Caco-2 (cell line): Measurements from ENCODE around the gene FAM114A1. TPM values are rescaled to one million over a fixed set of nuclear protein-coding genes. Genes with fewer than 3 reads are reported as not detected.
A peak's percentile ranks its signal among the peaks of the same experiment; 100 is the strongest.

Experiments used
- BruUV-seq: library from RNA; stranded (reverse); fragments of 400-500 nt; replicated peaks from 2 replicates; lab custom pipeline; 2021; lab: Mats Ljungman, UMichigan
- CTCF ChIA-PET: fragments of 300-600 bp; sonication (Branson Sonifier 250); formaldehyde crosslinking; loops from one replicate; lab custom pipeline; 2022; ENCODE audit warnings: antibody characterized with exemption; lab: Charles Lee
- POLR2A ChIA-PET: fragments of 300-600 bp; sonication (Branson Sonifier 250); formaldehyde crosslinking; loops from one replicate; lab custom pipeline; 2022; ENCODE audit warnings: antibody characterized with exemption; lab: Charles Lee
- DNase-seq, 2 experiments: peaks; one replicate each; pipeline versions ENCODE4 v3.0.0 to v3.0.0-alpha.2; 2020 to 2022
- H3K27me3 ChIP-seq: replicated peaks from 2 replicates; pipeline ENCODE4 v1.6.0; 2011; ENCODE audit warnings: low read length; ENCODE audit not compliant: control insufficient read depth, insufficient read depth
- H3K36me3 ChIP-seq: 2 replicates; pipeline ENCODE4 v1.5.1; 2011; ENCODE audit warnings: low read length; ENCODE audit not compliant: control insufficient read depth, insufficient read depth
- H3K4me1 ChIP-seq: fragments of 250-450 bp; sonication (Bioruptor Pico); 2 replicates; pipeline ENCODE4 v1.5.1; 2020; ENCODE audit warnings: mild to moderate bottlenecking
- H3K4me3 ChIP-seq: 2 replicates; pipeline ENCODE4 v1.5.1; 2011; ENCODE audit warnings: low read depth, mild to moderate bottlenecking, control low read depth, low read length
- H3K9me3 ChIP-seq: fragments of 250-450 bp; sonication (Bioruptor Pico); 2 replicates; pipeline ENCODE4 v1.5.1; 2020; ENCODE audit warnings: mild to moderate bottlenecking, moderate library complexity
- H3K27ac Mint-ChIP-seq: one replicate; pipeline ENCODE4 v1.8.0; 2022; ENCODE audit warnings: mixed read lengths; ENCODE audit not compliant: unreplicated experiment
- H3K27me3 Mint-ChIP-seq: one replicate; pipeline ENCODE4 v1.8.0; 2022; ENCODE audit warnings: mixed read lengths; ENCODE audit not compliant: insufficient read depth, unreplicated experiment
- H3K36me3 Mint-ChIP-seq: one replicate; pipeline ENCODE4 v1.8.0; 2022; ENCODE audit warnings: mild to moderate bottlenecking, mixed read lengths; ENCODE audit not compliant: insufficient read depth, unreplicated experiment
- H3K4me1 Mint-ChIP-seq: one replicate; pipeline ENCODE4 v1.8.0; 2022; ENCODE audit warnings: low read depth, mixed read lengths; ENCODE audit not compliant: unreplicated experiment
- H3K4me3 Mint-ChIP-seq: one replicate; pipeline ENCODE4 v1.8.0; 2022; ENCODE audit warnings: mild to moderate bottlenecking, moderate library complexity, mixed read lengths; ENCODE audit not compliant: unreplicated experiment
- H3K9me3 Mint-ChIP-seq: one replicate; pipeline ENCODE4 v1.8.0; 2022; ENCODE audit warnings: mixed read lengths; ENCODE audit not compliant: unreplicated experiment
- intact Hi-C: fragments of 100-400 bp; cut with micrococcal nuclease; formaldehyde crosslinking; loops from one replicate; pipeline ENCODE4 v1.10.0; 2022; ENCODE audit not compliant: unreplicated experiment
- total RNA-seq: library from RNA; stranded (reverse); gene quantifications from 2 replicates; pipeline ENCODE4 v1.2.3, GENCODE V29; 2022
- TF ChIP-seq, protein P1 (sequence below), 2 experiments: fragments of 200-600 bp in 1 of 2; IDR thresholded peaks; 1 replicate in 1 of 2; 2 replicates in 1 of 2; pipeline versions ENCODE4 v1.5.1 to v1.8.0; 2011 to 2022; ENCODE audit warnings: antibody characterized with exemption in 1 of 2, control low read depth in 1 of 2, inconsistent platforms in 1 of 2, low read depth in 1 of 2, low read length in 1 of 2, mild to moderate bottlenecking in 1 of 2, moderate library complexity in 1 of 2; ENCODE audit not compliant: insufficient read depth in 1 of 2, severe bottlenecking in 1 of 2, unreplicated experiment in 1 of 2

The FAM114A1 gene
- total RNA-seq, 1 experiment from 2014 or later: 20.8 TPM

DNA sequence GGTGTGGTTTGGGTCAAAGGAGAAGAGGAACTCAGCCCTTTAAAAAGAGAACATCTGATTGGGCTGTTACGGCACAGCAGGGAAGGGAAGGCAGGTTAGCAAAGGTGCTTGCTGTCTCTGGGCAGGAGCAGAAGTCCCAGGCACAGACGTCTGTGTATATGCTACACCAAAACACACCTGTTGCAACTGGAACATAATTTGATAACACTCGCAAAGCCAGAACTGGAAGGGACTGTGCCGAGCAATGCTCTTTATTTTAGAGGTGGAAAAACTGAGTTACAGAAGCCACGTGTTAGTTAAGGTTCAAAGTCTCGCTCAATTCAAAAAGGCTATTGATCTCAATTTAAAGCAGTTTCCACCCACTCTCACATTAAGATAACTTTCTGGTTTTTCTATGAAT, 2.2 kb upstream of the FAM114A1 start:
- Mint-ChIP-seq H3K27me3 (peaks cover 6% of the 10 kb centered on the region), H3K9me3 (no peaks in the 10 kb centered on the region), H3K4me1 (peaks cover 12% of the 10 kb centered on the region), H3K4me3 (no peak overlapping the region), H3K27ac (no peak overlapping the region), H3K36me3 (peaks cover 18% of the 10 kb centered on the region)
- no peak for DNase-seq
- ChIA-PET CTCF (no interaction called here), POLR2A (no interaction called here)
- no TSS peak for BruUV-seq
- no peaks in the 10 kb centered on the region for H3K9me3 ChIP-seq
- intact Hi-C loops: no loop called here
- peaks cover 8% of the 10 kb centered on the region for H3K4me1 ChIP-seq
- H3K4me3 ChIP-seq: no peak overlapping the region
- TF ChIP-seq, protein P1, sequence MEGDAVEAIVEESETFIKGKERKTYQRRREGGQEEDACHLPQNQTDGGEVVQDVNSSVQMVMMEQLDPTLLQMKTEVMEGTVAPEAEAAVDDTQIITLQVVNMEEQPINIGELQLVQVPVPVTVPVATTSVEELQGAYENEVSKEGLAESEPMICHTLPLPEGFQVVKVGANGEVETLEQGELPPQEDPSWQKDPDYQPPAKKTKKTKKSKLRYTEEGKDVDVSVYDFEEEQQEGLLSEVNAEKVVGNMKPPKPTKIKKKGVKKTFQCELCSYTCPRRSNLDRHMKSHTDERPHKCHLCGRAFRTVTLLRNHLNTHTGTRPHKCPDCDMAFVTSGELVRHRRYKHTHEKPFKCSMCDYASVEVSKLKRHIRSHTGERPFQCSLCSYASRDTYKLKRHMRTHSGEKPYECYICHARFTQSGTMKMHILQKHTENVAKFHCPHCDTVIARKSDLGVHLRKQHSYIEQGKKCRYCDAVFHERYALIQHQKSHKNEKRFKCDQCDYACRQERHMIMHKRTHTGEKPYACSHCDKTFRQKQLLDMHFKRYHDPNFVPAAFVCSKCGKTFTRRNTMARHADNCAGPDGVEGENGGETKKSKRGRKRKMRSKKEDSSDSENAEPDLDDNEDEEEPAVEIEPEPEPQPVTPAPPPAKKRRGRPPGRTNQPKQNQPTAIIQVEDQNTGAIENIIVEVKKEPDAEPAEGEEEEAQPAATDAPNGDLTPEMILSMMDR (IDR thresholded peaks at IDR 0.05; ENCODE audit: insufficient read depth in 1 of 2, low read depth in 1 of 2, low read length in 1 of 2, severe bottlenecking in 1 of 2, unreplicated experiment in 1 of 2): no peak
- H3K27me3 ChIP-seq: no peaks in the 10 kb centered on the region; the same call in 1 of the 2 replicates
- H3K36me3 ChIP-seq: no peaks in the 10 kb centered on the region; the same call in 1 of the 2 replicates

DNA sequence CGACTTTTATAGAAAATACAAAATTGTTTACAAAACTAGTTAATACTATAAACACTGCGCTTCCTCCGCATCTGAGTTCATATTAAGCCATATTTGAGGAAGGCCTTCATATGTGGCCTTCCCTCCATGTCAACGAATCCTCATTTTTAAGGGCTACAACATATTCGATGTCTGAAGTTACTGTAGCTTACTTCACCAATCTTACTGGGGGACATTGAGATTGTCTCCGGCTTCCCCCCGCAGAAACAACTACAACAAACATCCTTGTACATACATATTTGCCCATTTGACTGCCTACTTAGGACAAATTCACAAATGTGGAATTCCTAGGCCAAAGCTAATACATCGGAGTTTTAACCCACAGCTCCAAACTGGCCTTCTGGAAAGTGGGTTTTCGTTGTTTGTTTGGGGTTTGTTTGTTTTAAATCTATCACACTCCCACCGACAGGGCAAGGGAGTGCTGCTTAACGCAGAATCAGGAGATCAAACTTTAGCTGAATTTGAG, 581 bp upstream of the FAM114A1 start:
- Histone ChIP-seq H3K4me1 (peaks cover 8% of the 10 kb centered on the region), H3K27me3 (no peaks in the 10 kb centered on the region), H3K4me3 (peak overlapping the region; percentile 48), H3K9me3 (no peaks in the 10 kb centered on the region), H3K36me3 (no peaks in the 10 kb centered on the region; the same call in 1 of the 2 replicates)
- intact Hi-C loops: no loop called here
- BruUV-seq: no TSS peak
- Mint-ChIP-seq H3K4me1 (peaks cover 12% of the 10 kb centered on the region), H3K36me3 (peaks cover 19% of the 10 kb centered on the region), H3K9me3 (no peaks in the 10 kb centered on the region), H3K4me3 (peak overlapping the region; percentile 77), H3K27ac (no peak overlapping the region), H3K27me3 (peaks cover 6% of the 10 kb centered on the region)
- no peak for DNase-seq
- CTCF ChIA-PET: no interaction called here
- TF ChIP-seq, protein P1 (IDR thresholded peaks at IDR 0.05; ENCODE audit: insufficient read depth in 1 of 2, low read depth in 1 of 2, low read length in 1 of 2, severe bottlenecking in 1 of 2, unreplicated experiment in 1 of 2): no peak
- POLR2A ChIA-PET: no interaction called here

DNA sequence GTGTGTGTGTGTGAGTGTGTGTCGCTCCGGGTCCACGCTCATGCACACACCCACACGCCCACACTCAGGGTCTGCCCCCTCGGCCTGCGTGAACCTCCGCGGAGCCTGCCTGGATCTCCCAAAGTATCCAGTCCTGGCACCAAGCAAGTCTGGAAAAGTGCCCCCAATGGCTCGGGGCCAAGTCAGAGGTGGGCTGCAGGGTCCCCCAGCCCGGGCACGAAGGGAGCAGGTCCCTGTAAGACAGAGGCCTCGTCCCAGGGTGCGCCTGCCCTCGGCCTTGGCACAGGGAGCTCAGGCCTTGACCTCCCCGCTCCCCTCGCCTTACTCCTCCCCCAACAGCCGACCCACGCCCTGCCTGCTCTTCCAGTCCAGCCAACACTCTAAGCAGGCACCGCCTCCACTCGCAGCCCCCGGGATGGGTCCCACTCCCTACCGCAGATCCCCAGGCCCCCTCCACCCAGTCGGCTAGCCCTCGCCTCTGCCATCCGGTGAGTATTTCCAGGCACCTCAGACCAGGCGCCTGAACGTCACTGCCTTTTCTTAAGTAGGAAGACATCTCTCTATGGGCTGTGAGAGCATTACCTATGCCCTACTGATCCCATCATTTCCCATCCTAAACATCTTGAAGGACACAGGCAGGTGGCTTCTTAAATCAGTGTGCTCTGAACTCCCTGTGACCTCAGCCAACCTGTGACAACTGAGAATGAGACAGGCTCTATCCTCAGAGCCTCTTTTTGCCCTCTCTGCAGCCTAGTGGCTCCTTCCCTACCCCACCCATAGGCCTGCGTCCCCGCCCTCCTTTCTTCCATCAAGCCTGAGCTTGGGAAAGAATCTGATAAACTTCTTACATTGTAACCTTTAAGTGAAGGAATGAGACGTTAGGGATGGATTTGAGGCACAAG, 704 bp downstream of the FAM114A1 start:
- BruUV-seq: no TSS peak
- Mint-ChIP-seq H3K27me3 (peaks cover 2% of the 10 kb centered on the region), H3K27ac (peak overlapping the region; percentile 62), H3K36me3 (peaks cover 19% of the 10 kb centered on the region), H3K4me1 (peaks cover 12% of the 10 kb centered on the region), H3K9me3 (no peaks in the 10 kb centered on the region), H3K4me3 (peak overlapping the region; percentile 77)
- no peak for DNase-seq
- ChIA-PET CTCF (no interaction called here), POLR2A (no interaction called here)
- intact Hi-C loops: no loop called here
- H3K27me3 ChIP-seq: no peaks in the 10 kb centered on the region
- TF ChIP-seq, protein P1 (IDR thresholded peaks at IDR 0.05; ENCODE audit: insufficient read depth in 1 of 2, low read depth in 1 of 2, low read length in 1 of 2, severe bottlenecking in 1 of 2, unreplicated experiment in 1 of 2): no peak
- no peaks in the 10 kb centered on the region; the same call in 1 of the 2 replicates for H3K36me3 ChIP-seq
- H3K4me3 ChIP-seq: peak overlapping the region; percentile 48
- no peaks in the 10 kb centered on the region for H3K9me3 ChIP-seq
- peaks cover 8% of the 10 kb centered on the region for H3K4me1 ChIP-seq
